SK-N-SH treated with all-trans-retinoic acid at 6 μM for 48 hours (cell line): ENCODE measurements around the gene SPTY2D1.

Experiments
- ARNTL ChIP-seq: fragments of 450-650 bp; formaldehyde crosslinking; IDR thresholded peaks from 2 replicates; pipeline ENCODE4 v1.5.0; 2020; ENCODE audit warnings: low read depth, mild to moderate bottlenecking, moderate library complexity, borderline replicate concordance
- CREB5 ChIP-seq: fragments of 250-450 bp; sonication (Bioruptor Pico); IDR thresholded peaks from 2 replicates; pipeline ENCODE4 v1.5.1; 2020; ENCODE audit warnings: low read depth, mild to moderate bottlenecking, moderate library complexity
- ESRRG ChIP-seq: fragments of 250-450 bp; sonication (Bioruptor Pico); IDR thresholded peaks from 2 replicates; pipeline ENCODE4 v1.6.1; 2021; ENCODE audit warnings: mild to moderate bottlenecking
- ISL1 ChIP-seq: fragments of 250-450 bp; sonication (Bioruptor Pico); IDR thresholded peaks from 2 replicates; pipeline ENCODE4 v2.1.2; 2022; ENCODE audit warnings: mild to moderate bottlenecking, moderate library complexity
- OSR1 ChIP-seq: fragments of 250-450 bp; sonication (Bioruptor Pico); IDR thresholded peaks from 2 replicates; pipeline ENCODE4 v1.8.0; 2022; ENCODE audit warnings: moderate library complexity, mild to moderate bottlenecking, inconsistent platforms
- SNAI2 ChIP-seq: fragments of 250-450 bp; sonication (Bioruptor Pico); IDR thresholded peaks from 2 replicates; pipeline ENCODE4 v1.5.0; 2020; ENCODE audit warnings: mild to moderate bottlenecking, moderate library complexity
- TF ChIP-seq, protein P1 (sequence below): fragments of 250-450 bp; sonication (Bioruptor Pico); IDR thresholded peaks from 2 replicates; pipeline ENCODE4 v1.5.0; 2020; ENCODE audit warnings: mild to moderate bottlenecking, moderate library complexity
- TF ChIP-seq, protein P2 (sequence below): fragments of 250-450 bp; sonication (Bioruptor Pico); IDR thresholded peaks from 2 replicates; pipeline ENCODE4 v1.8.0; 2020; ENCODE audit warnings: mild to moderate bottlenecking, moderate library complexity, borderline replicate concordance

- TF ChIP-seq OSR1 = no peak
- no peak for TF ChIP-seq SNAI2 (CRISPR knock-in tag)
- TF ChIP-seq ISL1 (CRISPR knock-in tag) = no peak
- TF ChIP-seq ESRRG (CRISPR knock-in tag) = no peak
- no peak for TF ChIP-seq CREB5
- TF ChIP-seq, protein P1, sequence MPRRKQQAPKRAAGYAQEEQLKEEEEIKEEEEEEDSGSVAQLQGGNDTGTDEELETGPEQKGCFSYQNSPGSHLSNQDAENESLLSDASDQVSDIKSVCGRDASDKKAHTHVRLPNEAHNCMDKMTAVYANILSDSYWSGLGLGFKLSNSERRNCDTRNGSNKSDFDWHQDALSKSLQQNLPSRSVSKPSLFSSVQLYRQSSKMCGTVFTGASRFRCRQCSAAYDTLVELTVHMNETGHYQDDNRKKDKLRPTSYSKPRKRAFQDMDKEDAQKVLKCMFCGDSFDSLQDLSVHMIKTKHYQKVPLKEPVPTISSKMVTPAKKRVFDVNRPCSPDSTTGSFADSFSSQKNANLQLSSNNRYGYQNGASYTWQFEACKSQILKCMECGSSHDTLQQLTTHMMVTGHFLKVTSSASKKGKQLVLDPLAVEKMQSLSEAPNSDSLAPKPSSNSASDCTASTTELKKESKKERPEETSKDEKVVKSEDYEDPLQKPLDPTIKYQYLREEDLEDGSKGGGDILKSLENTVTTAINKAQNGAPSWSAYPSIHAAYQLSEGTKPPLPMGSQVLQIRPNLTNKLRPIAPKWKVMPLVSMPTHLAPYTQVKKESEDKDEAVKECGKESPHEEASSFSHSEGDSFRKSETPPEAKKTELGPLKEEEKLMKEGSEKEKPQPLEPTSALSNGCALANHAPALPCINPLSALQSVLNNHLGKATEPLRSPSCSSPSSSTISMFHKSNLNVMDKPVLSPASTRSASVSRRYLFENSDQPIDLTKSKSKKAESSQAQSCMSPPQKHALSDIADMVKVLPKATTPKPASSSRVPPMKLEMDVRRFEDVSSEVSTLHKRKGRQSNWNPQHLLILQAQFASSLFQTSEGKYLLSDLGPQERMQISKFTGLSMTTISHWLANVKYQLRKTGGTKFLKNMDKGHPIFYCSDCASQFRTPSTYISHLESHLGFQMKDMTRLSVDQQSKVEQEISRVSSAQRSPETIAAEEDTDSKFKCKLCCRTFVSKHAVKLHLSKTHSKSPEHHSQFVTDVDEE (CRISPR knock-in tag) = no peak
- no peak for TF ChIP-seq ARNTL (CRISPR knock-in tag)
- TF ChIP-seq, protein P2, sequence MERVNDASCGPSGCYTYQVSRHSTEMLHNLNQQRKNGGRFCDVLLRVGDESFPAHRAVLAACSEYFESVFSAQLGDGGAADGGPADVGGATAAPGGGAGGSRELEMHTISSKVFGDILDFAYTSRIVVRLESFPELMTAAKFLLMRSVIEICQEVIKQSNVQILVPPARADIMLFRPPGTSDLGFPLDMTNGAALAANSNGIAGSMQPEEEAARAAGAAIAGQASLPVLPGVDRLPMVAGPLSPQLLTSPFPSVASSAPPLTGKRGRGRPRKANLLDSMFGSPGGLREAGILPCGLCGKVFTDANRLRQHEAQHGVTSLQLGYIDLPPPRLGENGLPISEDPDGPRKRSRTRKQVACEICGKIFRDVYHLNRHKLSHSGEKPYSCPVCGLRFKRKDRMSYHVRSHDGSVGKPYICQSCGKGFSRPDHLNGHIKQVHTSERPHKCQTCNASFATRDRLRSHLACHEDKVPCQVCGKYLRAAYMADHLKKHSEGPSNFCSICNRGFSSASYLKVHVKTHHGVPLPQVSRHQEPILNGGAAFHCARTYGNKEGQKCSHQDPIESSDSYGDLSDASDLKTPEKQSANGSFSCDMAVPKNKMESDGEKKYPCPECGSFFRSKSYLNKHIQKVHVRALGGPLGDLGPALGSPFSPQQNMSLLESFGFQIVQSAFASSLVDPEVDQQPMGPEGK = no peak
Observed at GRCh38 chr11:18650859-18651557, 16.9 kb upstream of the SPTY2D1 start.
